Kidney epithelial cell (primary cell): Measurements from ENCODE around the gene DNHD1. TPM values are rescaled to one million over a fixed set of nuclear protein-coding genes. Genes with fewer than 3 reads are reported as not detected.

Source experiments
- DNase-seq: peaks from one replicate; pipeline ENCODE4 v3.0.0-alpha.2; 2010; ENCODE audit warnings: low read depth
- H3K27me3 ChIP-seq: 2 replicates; pipeline ENCODE4 v1.6.0; 2011; ENCODE audit warnings: low read length; ENCODE audit not compliant: control insufficient read depth, insufficient read depth
- H3K36me3 ChIP-seq: 2 replicates; pipeline ENCODE4 v1.5.1; 2011; ENCODE audit warnings: low read length; ENCODE audit not compliant: control insufficient read depth, insufficient read depth
- H3K4me3 ChIP-seq: 2 replicates; pipeline ENCODE4 v1.5.1; 2011; ENCODE audit warnings: low read depth, mild to moderate bottlenecking, control low read depth, low read length
- CTCF ChIP-seq: IDR thresholded peaks from 2 replicates; pipeline ENCODE4 v1.5.1; 2011; ENCODE audit warnings: mild to moderate bottlenecking, moderate library complexity, low read length, control low read depth, inconsistent platforms; ENCODE audit not compliant: insufficient read depth, poor library complexity, severe bottlenecking
- total RNA-seq: library from RNA; depleted of rRNA; stranded (reverse); fragments of >200 nt; gene quantifications from 2 replicates; pipeline ENCODE4 v1.2.3, GENCODE V29; 2015

DNHD1 gene
- total RNA-seq, 1 donor from 2014 or later: 2.9 TPM

GRCh38 chr11:6556139-6556949 is 59.3 kb downstream of the DNHD1 start:
- no peak overlapping the region for H3K4me3 ChIP-seq
- no peaks in the 10 kb centered on the region for H3K36me3 ChIP-seq
- TF ChIP-seq CTCF: no peak
- DNase-seq: no peak
- no peaks in the 10 kb centered on the region for H3K27me3 ChIP-seq

GRCh38 chr11:6557063-6557462 is 60.0 kb downstream of the DNHD1 start:
- H3K36me3 ChIP-seq: no peaks in the 10 kb centered on the region
- no peak for DNase-seq
- TF ChIP-seq CTCF: no peak
- no peaks in the 10 kb centered on the region for H3K27me3 ChIP-seq
- no peak overlapping the region for H3K4me3 ChIP-seq

- no peak overlapping the region for H3K4me3 ChIP-seq
- DNase-seq: no peak
- no peaks in the 10 kb centered on the region for H3K36me3 ChIP-seq
- no peak for TF ChIP-seq CTCF
- H3K27me3 ChIP-seq: no peaks in the 10 kb centered on the region
Measured at GRCh38 chr11:6557761-6558674, 60.9 kb downstream of the DNHD1 start.

- no peak overlapping the region for H3K4me3 ChIP-seq
- H3K27me3 ChIP-seq: no peaks in the 10 kb centered on the region
- H3K36me3 ChIP-seq: no peaks in the 10 kb centered on the region
- no peak for TF ChIP-seq CTCF
- no peak for DNase-seq
Measured at GRCh38 chr11:6559369-6559768, 62.3 kb downstream of the DNHD1 start.

GRCh38 chr11:6561288-6561687 is 64.2 kb downstream of the DNHD1 start:
- Histone ChIP-seq H3K4me3 (no peak overlapping the region), H3K36me3 (no peaks in the 10 kb centered on the region), H3K27me3 (no peaks in the 10 kb centered on the region)
- DNase-seq: no peak
- no peak for TF ChIP-seq CTCF
